Measurements from ENCODE around the gene NFATC2.
A peak's percentile ranks its signal among the peaks of the same experiment; 100 is the strongest.

GRCh38 chr20:51562332-51563173, 20.0 kb upstream of the NFATC2 start:
- TF ChIP-seq CHD1 (IDR thresholded peaks at IDR 0.05; ENCODE audit: low read depth, low read length) (no peak; the same call in 1 of the 2 replicates), MXI1 (IDR thresholded peaks at IDR 0.05; ENCODE audit: borderline replicate concordance, low read depth, low read length) (no peak), USF2 (IDR thresholded peaks at IDR 0.05; ENCODE audit: low read depth, low read length) (no peak), RFX5 (IDR thresholded peaks at IDR 0.05; ENCODE audit: low read depth, low read length) (no peak), CEBPB (IDR thresholded peaks at IDR 0.05; ENCODE audit: low read depth, low read length) (no peak), RCOR1 (IDR thresholded peaks at IDR 0.05; ENCODE audit: insufficient replicate concordance, low read length) (no peak), POLR2A (IDR thresholded peaks at IDR 0.05; ENCODE audit: low read depth, low read length) (peak; percentile 97), MAZ (IDR thresholded peaks at IDR 0.05; ENCODE audit: borderline replicate concordance, low read depth, low read length) (no peak), FOS (IDR thresholded peaks at IDR 0.05; ENCODE audit: low read depth, low read length) (no peak)
- TF ChIP-seq, protein P1, sequence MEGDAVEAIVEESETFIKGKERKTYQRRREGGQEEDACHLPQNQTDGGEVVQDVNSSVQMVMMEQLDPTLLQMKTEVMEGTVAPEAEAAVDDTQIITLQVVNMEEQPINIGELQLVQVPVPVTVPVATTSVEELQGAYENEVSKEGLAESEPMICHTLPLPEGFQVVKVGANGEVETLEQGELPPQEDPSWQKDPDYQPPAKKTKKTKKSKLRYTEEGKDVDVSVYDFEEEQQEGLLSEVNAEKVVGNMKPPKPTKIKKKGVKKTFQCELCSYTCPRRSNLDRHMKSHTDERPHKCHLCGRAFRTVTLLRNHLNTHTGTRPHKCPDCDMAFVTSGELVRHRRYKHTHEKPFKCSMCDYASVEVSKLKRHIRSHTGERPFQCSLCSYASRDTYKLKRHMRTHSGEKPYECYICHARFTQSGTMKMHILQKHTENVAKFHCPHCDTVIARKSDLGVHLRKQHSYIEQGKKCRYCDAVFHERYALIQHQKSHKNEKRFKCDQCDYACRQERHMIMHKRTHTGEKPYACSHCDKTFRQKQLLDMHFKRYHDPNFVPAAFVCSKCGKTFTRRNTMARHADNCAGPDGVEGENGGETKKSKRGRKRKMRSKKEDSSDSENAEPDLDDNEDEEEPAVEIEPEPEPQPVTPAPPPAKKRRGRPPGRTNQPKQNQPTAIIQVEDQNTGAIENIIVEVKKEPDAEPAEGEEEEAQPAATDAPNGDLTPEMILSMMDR (conservative IDR thresholded peaks at IDR 0.05; ENCODE audit: low read depth, low read length): peak; percentile 16; the same call in 1 of the 2 replicates

Data from IMR-90 (cell line).